ENCODE results near the gene NCOA3. TPM values are rescaled to one million over a fixed set of nuclear protein-coding genes. Genes with fewer than 3 reads are reported as not detected.
A peak's percentile ranks its signal among the peaks of the same experiment; 100 is the strongest.
"Not testable (repeated sequence)": the region's sequence is repeated elsewhere in the genome, so short reads cannot be mapped to it uniquely, and the experiment has no call there.

NCOA3 gene
- total RNA-seq, 1 donor from 2014 or later: 23.8 TPM

DNA sequence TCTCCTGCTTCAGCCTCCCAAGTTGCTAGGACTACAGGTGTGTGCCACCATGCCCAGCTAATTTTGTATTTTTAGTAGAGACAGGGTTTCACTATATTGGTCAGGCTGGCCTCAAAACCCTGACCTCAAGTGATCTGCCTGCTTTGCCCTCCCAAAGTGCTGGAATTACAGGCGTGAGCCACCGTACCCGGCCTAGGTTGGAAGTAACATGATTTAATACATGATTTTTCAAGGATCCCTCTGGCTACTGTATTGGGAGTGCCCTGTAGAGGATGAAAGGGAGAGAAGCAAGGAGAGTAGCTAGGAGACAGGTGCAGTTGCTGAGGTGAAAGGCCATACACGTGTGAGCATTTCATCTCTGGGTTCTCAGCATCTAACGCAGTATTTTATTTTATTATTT is 2.6 kb upstream of the NCOA3 start:
- no peak for DNase-seq
- Histone ChIP-seq H3K27me3 (ENCODE audit: low read depth) (no peaks in the 10 kb centered on the region), H3K9me3 (replicated peaks) (peaks cover 12% of the 10 kb centered on the region), H3K4me3 (no peak overlapping the region), H3K27ac (replicated peaks) (no peak overlapping the region), H3K36me3 (no peaks in the 10 kb centered on the region), H3K4me1 (peaks cover 45% of the 10 kb centered on the region)
- TF ChIP-seq, protein P1, sequence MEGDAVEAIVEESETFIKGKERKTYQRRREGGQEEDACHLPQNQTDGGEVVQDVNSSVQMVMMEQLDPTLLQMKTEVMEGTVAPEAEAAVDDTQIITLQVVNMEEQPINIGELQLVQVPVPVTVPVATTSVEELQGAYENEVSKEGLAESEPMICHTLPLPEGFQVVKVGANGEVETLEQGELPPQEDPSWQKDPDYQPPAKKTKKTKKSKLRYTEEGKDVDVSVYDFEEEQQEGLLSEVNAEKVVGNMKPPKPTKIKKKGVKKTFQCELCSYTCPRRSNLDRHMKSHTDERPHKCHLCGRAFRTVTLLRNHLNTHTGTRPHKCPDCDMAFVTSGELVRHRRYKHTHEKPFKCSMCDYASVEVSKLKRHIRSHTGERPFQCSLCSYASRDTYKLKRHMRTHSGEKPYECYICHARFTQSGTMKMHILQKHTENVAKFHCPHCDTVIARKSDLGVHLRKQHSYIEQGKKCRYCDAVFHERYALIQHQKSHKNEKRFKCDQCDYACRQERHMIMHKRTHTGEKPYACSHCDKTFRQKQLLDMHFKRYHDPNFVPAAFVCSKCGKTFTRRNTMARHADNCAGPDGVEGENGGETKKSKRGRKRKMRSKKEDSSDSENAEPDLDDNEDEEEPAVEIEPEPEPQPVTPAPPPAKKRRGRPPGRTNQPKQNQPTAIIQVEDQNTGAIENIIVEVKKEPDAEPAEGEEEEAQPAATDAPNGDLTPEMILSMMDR (IDR thresholded peaks at IDR 0.05; ENCODE audit: borderline replicate concordance): no peak
- intact Hi-C loops (cut with micrococcal nuclease): no loop called here

DNA sequence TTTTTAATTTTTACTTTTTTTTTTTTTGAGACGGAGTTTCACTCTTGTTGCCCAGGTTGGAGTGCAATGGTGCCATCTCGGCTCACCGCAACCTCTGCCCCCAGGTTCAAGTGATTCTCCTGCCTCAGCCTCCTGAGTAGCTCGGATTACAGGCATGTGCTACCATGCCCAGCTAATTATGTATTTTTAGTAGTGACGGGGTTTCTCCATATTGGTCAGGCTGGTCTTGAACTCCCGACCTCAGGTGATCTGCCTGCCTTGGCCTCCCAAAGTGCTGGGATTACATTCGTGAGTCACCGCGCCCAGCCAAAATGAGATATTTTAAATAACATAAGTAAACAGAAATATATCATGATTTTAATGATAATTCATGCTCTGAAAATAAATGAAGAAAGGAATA is 1.6 kb upstream of the NCOA3 start:
- H3K27ac ChIP-seq (replicated peaks): peak overlapping the region; percentile 98
- not testable (repeated sequence) for H3K4me3 ChIP-seq; H3K36me3 ChIP-seq; H3K27me3 ChIP-seq (ENCODE audit: low read depth); DNase-seq
- H3K9me3 ChIP-seq (replicated peaks): peaks cover 12% of the 10 kb centered on the region
- H3K4me1 ChIP-seq: peaks cover 45% of the 10 kb centered on the region
- intact Hi-C loops (cut with micrococcal nuclease): loop anchor here (10.0 kb wide), 1 partner anchor 115 kb away; no protein-coding TSS in a partner anchor

DNA sequence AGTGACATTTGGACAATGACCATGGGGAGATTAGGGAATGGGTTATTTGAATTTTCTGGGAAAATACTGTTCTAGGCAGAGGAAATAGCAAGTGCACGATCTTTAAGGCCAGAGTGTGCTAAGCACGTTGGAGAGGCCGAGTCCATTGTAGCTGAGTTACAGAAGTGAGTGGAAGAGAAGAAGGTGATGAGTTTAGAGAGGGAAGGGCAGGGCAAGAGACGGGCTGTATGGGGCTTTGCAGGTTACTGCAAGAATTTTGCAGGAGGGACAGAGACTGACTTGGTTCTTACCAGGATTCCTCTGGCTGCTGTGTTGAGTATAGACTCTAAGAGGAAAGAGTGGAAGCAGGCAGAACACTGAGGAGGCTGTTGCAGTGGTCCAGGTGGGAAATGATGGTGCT is 1.1 kb upstream of the NCOA3 start:
- Histone ChIP-seq H3K27ac (replicated peaks) (peak overlapping the region; percentile 98), H3K9me3 (replicated peaks) (peaks cover 11% of the 10 kb centered on the region), H3K4me3 (peak overlapping the region; percentile 99), H3K4me1 (peaks cover 49% of the 10 kb centered on the region), H3K36me3 (no peaks in the 10 kb centered on the region), H3K27me3 (ENCODE audit: low read depth) (no peaks in the 10 kb centered on the region)
- DNase-seq: no peak
- intact Hi-C loops (cut with micrococcal nuclease): loop anchor here (10.0 kb wide), 1 partner anchor 114 kb away; no protein-coding TSS in a partner anchor
- TF ChIP-seq, protein P1 (IDR thresholded peaks at IDR 0.05; ENCODE audit: borderline replicate concordance): no peak

DNA sequence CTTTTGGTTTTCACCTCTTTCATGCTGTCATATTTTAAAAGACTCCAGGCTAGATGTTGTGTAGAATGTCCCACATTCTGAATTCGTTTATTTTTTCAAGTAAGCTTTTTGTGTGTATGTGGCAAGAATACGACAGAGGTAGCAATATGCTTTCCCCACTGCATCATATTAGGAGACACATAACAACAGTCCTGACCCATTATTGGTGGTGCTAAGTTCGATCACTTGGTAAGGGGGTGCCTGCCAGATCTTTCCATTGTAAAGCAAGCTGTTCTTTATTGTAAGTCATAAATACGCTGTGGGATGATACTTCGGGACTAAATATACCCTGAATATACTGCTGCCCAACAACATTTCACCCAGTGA is 588 bp upstream of the NCOA3 start:
- peak overlapping the region; percentile 99 for H3K4me3 ChIP-seq
- TF ChIP-seq, protein P1 (IDR thresholded peaks at IDR 0.05; ENCODE audit: borderline replicate concordance): no peak
- peaks cover 55% of the 10 kb centered on the region for H3K4me1 ChIP-seq
- H3K27ac ChIP-seq (replicated peaks): peak overlapping the region; percentile 98
- intact Hi-C loops (cut with micrococcal nuclease): loop anchor here (10.0 kb wide), 1 partner anchor 114 kb away; no protein-coding TSS in a partner anchor
- H3K9me3 ChIP-seq (replicated peaks): peaks cover 6% of the 10 kb centered on the region
- no peaks in the 10 kb centered on the region for H3K27me3 ChIP-seq (ENCODE audit: low read depth)
- no peak for DNase-seq
- H3K36me3 ChIP-seq: no peaks in the 10 kb centered on the region

DNA sequence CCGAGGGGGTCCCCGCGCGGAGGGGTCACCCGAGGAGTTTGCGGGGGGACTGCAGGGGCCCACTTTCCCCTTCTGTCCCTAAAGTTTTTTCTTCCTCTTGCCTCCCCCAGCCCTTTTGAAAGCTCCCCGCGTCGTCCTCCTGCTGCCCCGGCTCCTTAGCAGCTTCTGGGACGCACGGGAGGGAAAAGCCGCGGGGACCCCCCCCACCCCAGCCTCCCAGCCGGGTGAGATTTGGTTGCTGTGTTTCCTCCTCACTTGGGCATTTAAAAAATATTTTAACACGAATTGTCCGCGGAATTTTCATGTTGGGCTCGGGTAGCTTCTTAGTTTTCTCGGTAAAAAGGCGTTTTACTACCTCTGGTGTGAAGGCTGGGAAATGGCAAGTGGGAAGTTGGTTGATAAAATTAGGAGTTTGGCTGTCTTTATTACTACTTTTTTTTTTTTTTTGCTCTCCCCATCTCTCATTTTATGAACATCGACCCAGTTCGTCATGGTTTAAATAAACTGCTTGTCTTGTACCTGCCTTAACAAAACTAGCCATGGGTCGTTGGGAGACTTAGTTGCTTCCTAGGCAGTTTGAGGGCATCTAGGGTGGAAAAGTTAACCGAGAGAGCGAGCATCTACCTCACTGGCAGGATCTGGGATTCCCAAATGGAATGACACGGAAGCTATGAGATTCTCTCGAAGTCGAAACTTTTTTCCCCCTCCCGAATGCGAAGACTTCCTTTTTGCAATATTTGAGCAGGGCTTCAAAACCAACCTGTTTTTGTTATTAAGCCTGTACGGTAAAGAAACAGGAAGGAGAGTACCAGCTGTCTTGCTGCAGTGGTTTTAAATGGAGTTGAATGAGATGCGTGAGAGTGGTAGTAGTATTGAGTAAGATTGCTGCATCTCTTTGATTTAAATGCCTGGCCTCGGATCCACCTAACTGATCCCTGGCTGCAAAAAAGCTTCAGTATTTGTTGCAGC is 868 bp downstream of the NCOA3 start:
- intact Hi-C loops (cut with micrococcal nuclease): loop anchor here (10.0 kb wide), 1 partner anchor 112 kb away; no protein-coding TSS in a partner anchor
- Histone ChIP-seq H3K4me1 (peaks cover 66% of the 10 kb centered on the region), H3K27me3 (ENCODE audit: low read depth) (no peaks in the 10 kb centered on the region), H3K9me3 (replicated peaks) (no peaks in the 10 kb centered on the region), H3K27ac (replicated peaks) (peak overlapping the region; percentile 98), H3K36me3 (no peaks in the 10 kb centered on the region), H3K4me3 (peak overlapping the region; percentile 99)
- TF ChIP-seq, protein P1 (IDR thresholded peaks at IDR 0.05; ENCODE audit: borderline replicate concordance): no peak
- DNase-seq: peak; percentile 29

DNA sequence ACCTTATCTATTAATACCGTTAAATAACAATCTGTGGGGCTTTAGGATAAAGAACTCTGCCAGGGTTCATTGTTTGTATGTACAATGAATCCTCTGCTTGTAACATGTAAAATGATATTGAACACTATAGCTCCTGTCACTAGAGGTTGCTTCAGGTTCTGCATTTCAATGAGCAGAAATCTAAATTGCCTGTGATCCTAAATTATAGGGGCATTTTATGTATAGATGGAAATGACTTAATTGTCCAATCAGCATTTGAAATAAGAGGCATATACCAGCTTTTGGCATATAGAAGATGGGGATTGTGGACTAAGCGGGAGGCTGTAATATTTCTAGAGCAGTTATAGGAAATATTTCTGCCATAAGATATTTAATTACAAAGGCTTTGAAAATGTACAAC is 2.0 kb downstream of the NCOA3 start:
- Histone ChIP-seq H3K36me3 (no peaks in the 10 kb centered on the region), H3K4me3 (peak overlapping the region; percentile 99), H3K27me3 (ENCODE audit: low read depth) (no peaks in the 10 kb centered on the region), H3K27ac (replicated peaks) (peak overlapping the region; percentile 98), H3K4me1 (peaks cover 78% of the 10 kb centered on the region), H3K9me3 (replicated peaks) (no peaks in the 10 kb centered on the region)
- intact Hi-C loops (cut with micrococcal nuclease): loop anchor here (10.0 kb wide), 1 partner anchor 111 kb away; no protein-coding TSS in a partner anchor
- TF ChIP-seq, protein P1 (IDR thresholded peaks at IDR 0.05; ENCODE audit: borderline replicate concordance): no peak
- DNase-seq: no peak

Measured in left ventricle myocardium inferior (tissue), 1 donor.